Parathyroid adenoma (tissue), 2 donors: ENCODE measurements around the gene OXCT2.
"Not testable (repeated sequence)": the region's sequence is repeated elsewhere in the genome, so short reads cannot be mapped to it uniquely, and the experiment has no call there.

Experiments used
- H2AFZ ChIP-seq: fragments of 300-600 bp; sonication (generic); one replicate; pipeline ENCODE4 v1.7.0; 2017; ENCODE audit warnings: antibody characterized with exemption, mild to moderate bottlenecking
- H3K27ac ChIP-seq: fragments of 300-600 bp; sonication (generic); one replicate; pipeline ENCODE4 v1.7.0; 2017
- H3K27me3 ChIP-seq: fragments of 300-600 bp; sonication (generic); one replicate; pipeline ENCODE4 v1.7.0; 2017; ENCODE audit warnings: low read length; ENCODE audit not compliant: control insufficient read depth, insufficient read depth
- H3K36me3 ChIP-seq: fragments of 300-600 bp; sonication (generic); one replicate; pipeline ENCODE4 v1.7.0; 2017; ENCODE audit warnings: low read length; ENCODE audit not compliant: control insufficient read depth, insufficient read depth
- H3K4me1 ChIP-seq: fragments of 300-600 bp; sonication (generic); one replicate; pipeline ENCODE4 v1.7.0; 2017; ENCODE audit warnings: control low read depth
- H3K4me2 ChIP-seq: fragments of 300-600 bp; sonication (generic); one replicate; pipeline ENCODE4 v1.7.0; 2017; ENCODE audit warnings: low read length
- H3K4me3 ChIP-seq: fragments of 300-600 bp; sonication (generic); one replicate; pipeline ENCODE4 v1.7.0; 2017; ENCODE audit warnings: low read depth, low read length
- H3K79me2 ChIP-seq: fragments of 300-600 bp; sonication (generic); one replicate; pipeline ENCODE4 v1.7.0; 2017; ENCODE audit warnings: control low read depth
- H3K9ac ChIP-seq: fragments of 300-600 bp; sonication (generic); one replicate; pipeline ENCODE4 v1.7.0; 2017; ENCODE audit warnings: mild to moderate bottlenecking
- H3K9me3 ChIP-seq: fragments of 300-600 bp; sonication (generic); one replicate; pipeline ENCODE4 v1.7.0; 2017; ENCODE audit warnings: low read length; ENCODE audit not compliant: control insufficient read depth
- CTCF ChIP-seq: fragments of 300-600 bp; sonication (generic); IDR thresholded peaks from one replicate; pipeline ENCODE4 v1.7.0; 2017; ENCODE audit warnings: antibody characterized with exemption, mild to moderate bottlenecking
- donor health status: primary hyperparathyroidism.

Gene OXCT2

GRCh38 chr1:39766466-39766865, 4.7 kb downstream of the OXCT2 start:
- not testable (repeated sequence) for H3K9ac ChIP-seq, H2AFZ ChIP-seq, H3K36me3 ChIP-seq, H3K4me3 ChIP-seq, H3K27ac ChIP-seq, H3K9me3 ChIP-seq, H3K4me2 ChIP-seq, H3K79me2 ChIP-seq, H3K27me3 ChIP-seq, H3K4me1 ChIP-seq

GRCh38 chr1:39764512-39764911, 6.6 kb downstream of the OXCT2 start:
- not testable (repeated sequence) for H3K36me3 ChIP-seq

GRCh38 chr1:39763619-39764374, 7.4 kb downstream of the OXCT2 start:
- not testable (repeated sequence) for H3K9me3 ChIP-seq

More at GRCh38 chr1:39764512-39764911, 6.6 kb downstream of the OXCT2 start:
- not testable (repeated sequence) for H2AFZ ChIP-seq, H3K27ac ChIP-seq, H3K4me3 ChIP-seq, H3K9ac ChIP-seq, H3K4me1 ChIP-seq, H3K9me3 ChIP-seq, H3K79me2 ChIP-seq, H3K27me3 ChIP-seq, H3K4me2 ChIP-seq

GRCh38 chr1:39762550-39763540, 8.3 kb downstream of the OXCT2 start:
- H3K4me3 ChIP-seq: no peak overlapping the region
- no peaks in the 10 kb centered on the region for H3K4me1 ChIP-seq
- no peak overlapping the region for H3K27ac ChIP-seq
- H3K27me3 ChIP-seq: no peaks in the 10 kb centered on the region
- no peak for TF ChIP-seq CTCF
- no peak overlapping the region for H3K9ac ChIP-seq
- H3K36me3 ChIP-seq: no peaks in the 10 kb centered on the region
- H3K9me3 ChIP-seq: no peaks in the 10 kb centered on the region
- H3K4me2 ChIP-seq: no peak overlapping the region
- H3K79me2 ChIP-seq: no peaks in the 10 kb centered on the region
- no peak overlapping the region for H2AFZ ChIP-seq

More at GRCh38 chr1:39763619-39764374, 7.4 kb downstream of the OXCT2 start:
- H3K36me3 ChIP-seq, H3K4me2 ChIP-seq, H2AFZ ChIP-seq, H3K4me1 ChIP-seq, H3K9ac ChIP-seq, H3K27ac ChIP-seq, H3K27me3 ChIP-seq, H3K4me3 ChIP-seq, H3K79me2 ChIP-seq: not testable (repeated sequence)

- Histone ChIP-seq H3K27ac (no peak overlapping the region), H2AFZ (no peak overlapping the region), H3K9ac (no peak overlapping the region), H3K36me3 (no peaks in the 10 kb centered on the region), H3K27me3 (no peaks in the 10 kb centered on the region), H3K79me2 (no peaks in the 10 kb centered on the region), H3K9me3 (no peaks in the 10 kb centered on the region), H3K4me3 (no peak overlapping the region), H3K4me2 (no peak overlapping the region), H3K4me1 (no peaks in the 10 kb centered on the region)
- TF ChIP-seq CTCF: no peak
These were observed 9.4 kb downstream of the OXCT2 start for GRCh38 chr1:39761557-39762260.
